ENCODE results near the gene NXF1.
A peak's percentile ranks its signal among the peaks of the same experiment; 100 is the strongest.
"Not testable (repeated sequence)": the region's sequence is repeated elsewhere in the genome, so short reads cannot be mapped to it uniquely, and the experiment has no call there.

Gene NXF1

DNA sequence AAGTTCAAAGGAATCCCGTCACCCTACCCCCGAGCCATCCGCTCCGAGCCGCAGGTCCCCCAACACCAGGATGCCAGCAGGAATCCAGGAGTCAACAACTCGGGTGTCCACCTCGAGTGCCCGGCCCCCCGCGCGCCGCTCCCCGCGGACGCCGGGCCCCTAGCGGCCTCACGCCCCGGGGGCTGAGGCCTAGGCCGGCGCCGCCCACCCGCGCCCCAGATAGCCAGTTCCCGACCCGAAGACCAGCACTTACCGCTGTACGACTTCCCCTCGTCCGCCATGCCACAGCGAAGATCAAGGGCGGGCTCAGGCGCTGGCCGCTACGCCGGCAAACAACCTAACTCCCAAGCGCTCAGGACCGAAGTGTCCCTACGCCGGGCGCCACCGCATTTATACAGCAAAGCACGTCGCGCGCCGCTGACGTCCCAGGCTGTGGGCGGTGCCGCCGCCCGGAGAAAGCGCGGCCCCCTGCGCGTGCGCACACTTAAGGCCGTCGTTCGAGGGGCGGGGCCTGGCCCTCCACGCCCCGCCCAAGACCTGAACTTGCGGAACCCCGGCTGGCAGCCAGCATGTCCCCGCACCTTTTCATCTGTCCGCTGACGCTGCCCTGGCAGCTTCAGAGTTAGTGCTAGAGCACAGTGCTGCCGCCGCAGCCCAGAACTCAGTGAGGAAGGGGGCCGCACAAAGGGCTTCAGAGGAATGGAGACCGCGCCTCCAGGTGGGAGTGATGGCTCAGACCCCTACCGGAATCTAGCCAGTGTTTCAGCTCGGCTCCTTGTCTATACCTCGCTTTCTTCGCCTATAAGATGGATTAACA is at the start of gene NXF1:
TSS of gene NXF1 (minus strand) at position 365 of the 817 bp plus-strand sequence. CDS start at position 281, 84 bp downstream.
- peak; percentile 98 for DNase-seq (ENCODE audit: low spot score)
- FAIRE-seq: peak; percentile 63

DNA sequence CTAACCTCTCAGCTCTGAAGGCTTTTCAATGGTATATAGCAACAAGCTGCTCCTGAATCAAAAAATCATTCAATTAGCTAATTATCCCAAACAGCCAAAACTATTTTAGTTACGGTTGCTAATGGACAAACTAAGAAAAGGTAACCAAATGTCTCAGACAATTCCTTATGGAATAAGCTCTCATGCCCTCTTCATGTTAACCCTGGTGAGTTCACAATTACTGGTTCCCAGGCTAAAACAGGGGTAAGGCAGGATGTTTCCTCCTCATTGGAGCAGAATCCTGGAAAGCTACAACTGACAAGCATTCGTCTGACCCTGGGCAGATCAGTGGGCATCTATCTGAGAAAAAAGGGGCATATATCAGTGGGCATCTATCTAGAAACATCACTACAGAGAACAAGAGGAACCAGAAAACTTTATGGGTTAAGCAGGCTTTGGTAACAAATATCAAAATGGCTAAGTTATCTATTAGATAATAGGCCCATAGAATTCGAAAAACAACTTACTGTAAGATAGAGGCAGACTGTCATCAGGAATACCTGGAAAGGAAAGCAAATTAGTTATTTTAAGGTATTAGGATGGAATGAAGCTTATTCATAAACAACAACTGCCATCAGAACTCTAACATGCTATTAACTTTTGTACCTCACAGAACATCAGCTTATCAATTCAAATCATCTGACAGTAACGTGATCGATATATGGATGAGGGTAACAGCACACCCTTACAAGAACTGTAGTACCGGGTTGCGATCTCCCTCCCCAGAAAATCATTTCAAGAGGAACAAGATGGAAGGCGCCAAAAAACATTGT is 49.0 kb upstream of the NXF1 start:
- DNase-seq (ENCODE audit: low spot score): no peak
- no peak for FAIRE-seq

DNA sequence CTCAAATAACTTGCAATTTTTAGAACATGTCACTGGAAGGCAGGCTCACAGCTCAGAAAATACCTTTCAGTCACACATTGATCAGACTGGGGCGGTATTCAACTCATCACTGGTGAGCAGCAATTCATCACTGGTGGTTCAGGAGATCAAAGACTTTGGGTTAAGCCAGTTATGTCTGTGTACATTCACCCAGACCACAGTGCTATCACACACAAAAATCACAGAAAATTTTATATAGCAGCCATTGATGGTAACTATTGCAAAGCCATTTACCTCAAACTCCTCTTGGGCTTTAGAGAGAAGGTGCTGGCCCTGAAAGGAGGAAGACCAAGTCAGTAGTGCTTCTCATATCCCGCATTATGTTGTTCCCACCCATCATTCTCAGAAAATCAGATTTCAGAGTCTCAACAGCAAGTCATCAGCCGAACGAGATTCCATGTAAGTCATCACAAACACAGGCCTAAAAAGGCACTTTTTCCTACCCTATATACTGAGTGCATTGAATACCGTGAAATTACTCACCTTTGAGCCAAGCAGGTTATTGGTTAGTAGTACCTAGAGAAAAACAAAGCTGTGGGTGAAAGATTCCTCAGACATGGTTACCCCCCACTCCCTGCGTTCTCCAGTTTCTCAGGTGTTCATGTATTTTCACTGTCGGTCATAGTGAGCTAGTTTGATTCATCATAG is 48.2 kb upstream of the NXF1 start:
- FAIRE-seq: no peak
- no peak for DNase-seq (ENCODE audit: low spot score)

DNA sequence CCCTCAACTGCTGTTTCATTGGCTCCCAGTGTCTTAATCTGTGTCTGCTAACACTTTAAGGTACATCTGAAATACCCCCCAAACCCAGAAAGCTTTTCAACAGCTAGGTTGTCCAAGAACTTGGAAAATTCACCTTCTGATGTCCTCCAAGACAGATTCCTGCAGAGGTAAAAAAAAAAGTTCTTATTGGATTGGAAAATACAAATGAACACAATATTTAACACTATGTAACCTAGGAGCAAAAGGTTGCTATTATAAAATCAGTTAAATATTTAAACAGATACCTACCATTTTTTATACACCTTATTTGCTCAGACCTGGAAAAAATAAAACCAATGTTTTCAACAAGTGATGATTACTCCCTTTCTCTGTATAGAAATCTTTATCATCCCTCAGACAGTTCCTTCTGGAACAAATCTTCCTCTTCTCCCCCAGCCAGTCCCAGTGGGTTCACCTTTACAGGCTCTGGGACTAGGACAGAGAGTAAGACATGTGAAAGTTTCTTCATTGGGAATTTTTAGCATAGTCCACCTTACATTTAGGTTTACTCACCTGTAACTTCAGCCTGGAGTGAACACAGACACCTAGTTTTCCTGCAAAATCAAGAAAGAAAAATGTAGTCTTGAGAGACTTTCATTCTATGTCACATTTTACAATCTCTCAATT is 47.4 kb upstream of the NXF1 start:
- no peak for FAIRE-seq
- no peak for DNase-seq (ENCODE audit: low spot score)

DNA sequence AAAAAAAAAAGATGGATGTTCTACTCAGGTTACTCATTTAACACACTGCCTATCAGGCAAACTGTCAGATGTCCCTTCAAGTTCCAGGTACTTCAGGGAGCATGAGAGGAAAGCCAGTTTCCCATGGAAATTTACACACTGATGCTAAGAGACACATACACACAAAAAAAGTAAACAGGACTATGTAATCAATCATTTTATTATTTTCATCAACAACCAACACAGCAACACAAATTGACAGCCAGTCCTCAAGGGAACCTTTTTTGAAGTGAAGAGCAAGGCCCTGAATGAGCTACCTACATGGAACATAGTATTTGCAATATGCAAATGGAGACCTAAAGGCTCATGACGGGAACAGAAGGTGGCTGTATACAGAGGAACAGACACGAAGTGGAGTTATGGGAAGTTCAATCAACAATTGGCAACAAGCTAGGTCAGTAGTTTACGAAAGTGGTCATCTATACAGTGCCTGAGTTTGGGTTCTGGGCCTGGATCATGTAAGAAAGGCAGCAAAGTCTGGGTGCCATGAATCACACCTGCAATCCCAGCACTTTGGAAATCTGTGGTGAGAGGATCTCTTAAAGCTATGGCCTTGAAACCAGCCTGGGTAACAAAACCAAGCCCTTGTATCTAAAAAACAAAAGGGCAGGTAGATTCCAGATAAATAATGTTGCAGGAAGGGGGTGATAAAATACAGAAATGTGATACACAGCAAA is 46.7 kb upstream of the NXF1 start:
- no peak for FAIRE-seq
- no peak for DNase-seq (ENCODE audit: low spot score)

DNA sequence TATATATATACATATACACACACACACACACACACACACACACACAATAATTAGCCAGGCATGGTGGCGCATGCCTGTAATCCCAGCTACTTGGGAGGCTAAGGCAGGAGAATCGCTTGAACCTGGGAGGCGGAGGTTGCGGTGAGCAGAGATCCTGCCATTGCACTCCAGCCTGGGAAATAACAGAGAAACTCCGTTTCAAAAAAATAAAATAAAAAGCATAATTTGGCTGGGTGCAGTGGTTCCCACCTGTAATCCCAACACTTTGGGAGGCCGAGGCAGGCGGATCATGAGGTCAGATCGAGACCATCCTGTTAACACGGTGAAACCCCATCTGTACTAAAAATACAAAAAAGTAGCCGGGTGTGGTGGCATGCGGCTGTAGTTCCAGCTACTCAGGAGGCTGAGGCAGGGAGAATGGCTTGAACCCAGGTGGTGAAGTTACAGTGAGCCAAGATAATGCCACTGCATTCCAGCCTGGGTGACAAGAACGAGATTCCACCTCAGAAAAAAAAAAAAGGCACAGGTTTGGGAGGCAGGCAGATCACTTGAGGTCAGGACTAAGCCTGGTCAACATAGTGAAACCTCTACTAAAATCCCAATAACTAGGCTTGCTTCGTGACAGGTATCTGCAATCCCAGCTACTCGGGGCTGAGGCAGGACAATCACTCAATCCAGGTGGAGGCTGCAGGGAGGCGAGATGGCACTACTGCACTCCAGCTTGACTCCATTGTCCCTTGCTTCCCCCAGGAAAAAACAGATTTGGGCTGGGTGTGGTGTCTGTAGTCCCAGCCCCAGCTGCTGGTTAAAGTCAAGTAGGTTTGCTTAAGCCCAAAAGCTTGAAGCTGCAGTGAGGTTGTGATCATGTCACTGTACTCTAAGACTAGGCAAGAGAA is 45.9 kb upstream of the NXF1 start:
- DNase-seq (ENCODE audit: low spot score) (no peak), FAIRE-seq (no peak)

DNA sequence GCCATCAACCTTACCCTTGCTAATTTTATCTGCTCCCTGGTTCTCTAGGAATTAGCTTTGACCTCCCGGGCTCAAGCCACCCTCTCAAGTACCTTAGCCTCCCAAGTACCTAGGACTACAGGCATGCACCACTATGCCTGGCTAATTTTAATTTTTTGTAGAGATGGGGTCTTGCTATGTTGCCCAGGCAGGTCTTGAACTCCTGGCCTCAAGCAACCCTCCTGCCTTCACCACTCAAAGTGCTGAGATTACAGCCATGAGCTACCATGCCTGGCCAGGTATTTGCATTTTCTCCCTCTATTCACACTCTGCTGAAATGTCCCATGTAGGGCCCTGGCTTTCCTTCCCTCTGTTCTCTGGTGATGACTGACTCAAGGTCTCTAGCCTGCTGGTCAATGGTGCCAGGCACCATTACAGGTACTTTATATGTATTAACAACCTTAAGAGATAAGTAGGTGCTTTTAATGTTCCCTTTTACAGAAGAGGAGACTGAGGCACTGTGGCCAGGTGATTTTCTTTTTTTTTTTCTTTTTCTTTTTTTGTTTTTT is 42.6 kb upstream of the NXF1 start:
- FAIRE-seq (no peak), DNase-seq (ENCODE audit: low spot score) (no peak)

DNA sequence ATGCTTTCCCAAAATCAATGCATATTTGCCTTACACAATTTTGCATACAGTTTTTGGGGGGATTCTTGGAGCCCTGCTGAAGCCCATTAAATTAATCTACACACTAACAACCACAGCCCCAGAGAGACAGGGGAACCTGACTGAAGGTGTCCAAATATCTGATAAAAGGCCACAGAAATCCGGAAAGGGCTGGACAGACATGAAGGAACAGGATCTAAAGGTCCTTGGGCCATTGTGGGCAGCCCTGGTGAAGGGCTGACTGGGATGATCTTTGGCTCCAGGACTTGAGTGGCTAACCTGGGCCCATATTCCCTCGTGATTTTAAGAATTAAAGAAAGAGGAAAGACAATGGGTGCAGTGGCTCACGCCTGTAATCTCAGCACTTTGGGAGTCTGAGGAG is 40.9 kb upstream of the NXF1 start:
- FAIRE-seq: no peak
- no peak for DNase-seq (ENCODE audit: low spot score)

DNA sequence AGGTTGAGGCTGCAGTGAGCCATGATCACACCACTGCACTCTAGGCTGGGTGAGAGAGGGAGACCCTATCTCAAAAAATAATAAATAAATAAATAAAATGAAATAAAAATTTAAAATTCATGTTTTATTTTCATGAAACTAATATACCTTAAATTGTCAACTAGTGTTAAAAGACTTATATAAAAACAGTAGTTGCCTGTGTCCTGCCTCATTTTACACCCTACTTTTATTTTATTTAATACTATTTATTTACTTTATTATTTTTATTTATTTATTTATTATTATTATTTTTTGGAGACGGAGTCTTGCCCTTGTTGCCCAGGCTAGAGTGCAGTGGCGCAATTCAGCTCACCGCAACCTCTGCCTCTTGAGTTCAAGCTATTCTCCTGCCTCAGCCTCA is 38.9 kb upstream of the NXF1 start:
- no peak for DNase-seq (ENCODE audit: low spot score)
- FAIRE-seq: no peak

DNA sequence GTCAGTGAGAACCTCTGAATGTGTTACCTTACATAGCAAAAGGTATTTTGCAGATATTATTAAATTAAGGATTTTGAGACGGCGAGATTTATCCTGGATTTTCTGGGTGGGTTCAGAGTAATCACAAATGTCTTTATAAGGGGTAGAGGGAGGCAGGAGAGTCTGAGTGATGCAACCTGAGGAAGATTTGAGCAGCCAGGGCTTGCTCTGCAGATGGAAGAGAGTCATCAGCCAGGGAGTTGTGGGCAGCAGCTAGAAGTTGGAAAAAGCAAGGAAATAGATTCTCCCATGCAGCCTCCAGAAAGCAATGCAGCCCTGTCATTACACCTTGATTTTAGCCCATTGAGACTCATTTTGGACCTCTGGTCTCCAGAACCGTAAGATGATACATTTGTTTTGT is 38.2 kb upstream of the NXF1 start:
- DNase-seq (ENCODE audit: low spot score) (no peak), FAIRE-seq (no peak)

DNA sequence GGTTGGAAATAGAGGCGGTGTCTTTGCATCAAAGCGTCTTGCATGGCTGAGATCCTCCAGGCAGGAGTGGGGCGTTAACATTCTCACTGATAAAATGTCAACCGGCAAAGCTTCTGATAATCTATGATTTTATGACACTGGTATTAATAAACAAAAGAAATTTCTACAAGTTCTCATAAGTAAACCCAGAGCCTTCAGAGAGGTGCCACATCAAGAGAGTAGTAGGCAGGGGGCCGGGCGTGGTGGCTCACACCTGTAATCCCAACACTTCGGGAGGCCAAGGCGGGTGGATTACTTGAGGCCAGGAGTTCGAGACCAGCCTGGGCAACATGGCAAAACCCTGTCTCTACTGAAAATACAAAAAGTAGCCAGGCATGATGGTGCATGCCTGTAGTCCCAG is 37.7 kb upstream of the NXF1 start:
- DNase-seq (ENCODE audit: low spot score); FAIRE-seq: not testable (repeated sequence)

DNA sequence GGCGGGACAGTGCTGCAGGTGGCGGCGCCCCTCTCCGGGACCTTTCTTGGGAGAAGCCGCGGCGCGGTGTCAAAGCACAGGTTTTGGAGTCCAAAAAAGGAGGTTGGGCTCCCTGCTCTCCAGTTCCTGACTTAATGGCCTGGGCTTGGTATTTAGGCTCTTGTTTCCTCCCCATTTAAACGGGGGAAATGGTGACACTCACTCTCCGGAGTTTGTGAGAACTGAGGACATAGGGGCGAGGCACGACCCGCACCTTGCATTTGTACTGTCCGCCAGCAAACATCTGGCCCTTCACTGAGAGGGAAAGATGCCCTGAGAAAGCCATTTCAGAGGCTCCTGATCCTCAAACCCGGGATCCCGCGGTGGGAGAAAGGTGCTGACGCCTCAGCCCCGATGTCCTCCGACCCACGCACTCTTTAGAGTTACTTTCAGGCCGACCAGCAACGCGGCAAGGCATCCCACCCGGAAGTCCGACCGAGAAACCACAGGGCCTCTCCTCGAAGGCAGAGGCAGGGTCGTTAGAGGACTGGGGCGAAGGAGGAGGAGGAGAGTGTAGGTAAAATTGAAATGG is 37.0 kb upstream of the NXF1 start:
- DNase-seq (ENCODE audit: low spot score): no peak

DNA sequence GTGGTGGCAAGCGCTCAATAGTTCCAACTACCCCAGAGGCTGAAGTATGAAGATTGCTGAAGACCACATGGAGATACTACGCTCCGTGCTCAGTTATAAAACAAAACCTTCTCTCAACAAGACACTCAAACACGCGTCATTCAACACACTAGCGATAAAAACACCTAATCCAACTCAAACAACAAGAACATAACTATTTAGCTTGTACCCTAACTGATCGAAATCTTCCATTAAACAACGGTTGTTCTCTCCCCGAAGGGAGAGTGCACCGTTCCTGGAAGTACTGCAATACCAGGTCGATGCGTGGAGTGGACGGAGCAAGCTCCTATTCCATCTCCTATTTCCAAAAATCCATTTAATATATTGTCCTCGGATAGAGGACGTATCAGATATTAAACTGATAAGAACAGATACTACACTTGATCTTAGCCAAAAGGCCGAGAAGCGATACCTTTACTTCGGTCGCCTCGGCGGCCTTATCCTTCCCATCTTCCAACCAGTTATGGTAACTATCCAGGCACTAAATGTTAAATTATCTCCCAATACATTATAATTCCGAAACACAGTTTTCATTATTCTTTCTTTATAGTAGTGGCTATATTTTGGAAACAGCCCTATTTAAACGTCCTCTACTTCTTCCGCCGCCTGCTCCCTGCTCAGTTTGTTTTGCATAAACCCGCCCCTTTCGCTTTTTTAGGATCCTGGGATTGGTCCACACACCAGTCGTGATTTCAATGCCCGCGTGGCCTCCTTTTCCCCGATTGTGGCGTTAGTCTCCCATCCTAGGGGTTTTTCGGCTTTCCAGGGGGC is 36.3 kb upstream of the NXF1 start:
- DNase-seq (ENCODE audit: low spot score) (peak; percentile 92), FAIRE-seq (peak; percentile 99)

More for the DNA sequence above, 37.0 kb upstream of the NXF1 start:
- FAIRE-seq: no peak

DNA sequence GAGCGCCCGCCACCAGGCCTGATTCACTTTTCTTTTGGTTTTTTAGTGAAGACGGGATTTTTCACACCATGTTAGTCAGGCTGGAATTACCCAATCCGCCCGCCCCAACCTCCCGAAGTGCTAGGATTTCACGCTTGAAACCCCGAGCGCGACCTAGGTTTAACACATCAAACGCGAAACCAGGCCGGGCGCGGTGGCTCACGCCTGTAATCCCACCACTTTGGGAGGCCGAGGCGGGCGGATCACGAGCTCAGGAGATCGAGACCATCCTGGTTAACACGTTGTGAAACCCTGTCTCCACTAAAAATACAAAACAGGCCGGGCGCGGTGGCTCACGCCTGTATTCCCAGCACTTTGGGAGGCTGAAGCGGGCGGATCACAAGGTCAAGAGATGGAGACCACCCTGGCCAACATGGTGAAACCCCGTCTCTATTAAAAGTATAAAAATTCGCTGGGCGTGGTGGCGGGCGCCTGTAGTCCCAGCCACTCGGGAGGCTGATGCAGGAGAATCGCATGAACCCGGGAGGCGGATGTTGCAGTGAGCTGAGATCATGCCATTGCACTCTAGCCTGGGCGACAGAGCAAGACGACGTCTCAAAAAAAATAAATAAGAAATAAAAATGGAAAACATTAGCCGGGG is 35.6 kb upstream of the NXF1 start:
- peak; percentile 21 for DNase-seq (ENCODE audit: low spot score)
- FAIRE-seq: not testable (repeated sequence)

DNA sequence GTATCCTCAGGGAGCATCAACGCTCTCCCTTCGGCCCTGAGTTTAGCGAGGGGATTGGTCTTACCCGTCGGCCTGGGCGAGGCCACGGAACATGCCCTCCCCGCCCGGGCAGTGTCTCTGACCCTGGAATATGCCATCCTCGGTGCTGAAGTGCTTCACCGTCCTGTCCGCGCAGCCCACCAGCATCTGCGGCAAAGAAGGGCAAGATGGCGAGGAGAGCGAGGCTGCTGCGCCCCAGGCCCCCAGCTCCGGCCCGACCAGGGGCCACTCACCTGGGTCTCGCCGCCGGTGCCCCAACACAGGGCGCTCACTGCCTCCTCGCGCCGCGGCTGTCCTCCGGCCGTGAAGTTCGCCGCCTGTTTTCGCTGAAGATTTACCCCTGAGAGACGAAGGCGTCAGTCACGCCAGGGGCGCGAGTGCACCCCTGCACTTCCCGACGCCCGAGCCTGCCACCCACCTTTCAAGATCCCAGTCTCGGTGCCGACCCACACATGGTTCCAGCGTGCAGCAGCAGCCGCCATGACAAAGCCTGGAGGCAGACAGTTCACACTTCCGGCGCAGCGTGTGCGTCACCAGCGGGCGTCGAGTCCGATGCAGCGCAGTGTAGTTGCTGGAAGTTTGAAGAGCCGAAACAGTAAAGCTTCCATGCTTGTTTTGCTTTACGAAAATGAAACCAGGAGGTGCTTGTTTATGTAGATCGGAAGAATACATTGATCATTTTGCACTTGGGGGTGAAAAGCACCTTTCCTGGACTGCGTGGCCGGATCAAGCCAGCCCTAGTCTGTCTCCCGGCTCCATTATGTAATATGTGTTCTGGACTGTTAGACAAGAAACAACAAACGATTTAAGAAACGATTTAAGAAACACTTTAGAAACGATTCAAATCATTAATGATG is 34.1 kb upstream of the NXF1 start, which contains the start of gene WDR74:
TSS of gene WDR74 (minus strand) at position 541 of the 896 bp plus-strand sequence. CDS start at position 521, 20 bp downstream.
- DNase-seq (ENCODE audit: low spot score): peak; percentile 88
- no peak for FAIRE-seq

DNA sequence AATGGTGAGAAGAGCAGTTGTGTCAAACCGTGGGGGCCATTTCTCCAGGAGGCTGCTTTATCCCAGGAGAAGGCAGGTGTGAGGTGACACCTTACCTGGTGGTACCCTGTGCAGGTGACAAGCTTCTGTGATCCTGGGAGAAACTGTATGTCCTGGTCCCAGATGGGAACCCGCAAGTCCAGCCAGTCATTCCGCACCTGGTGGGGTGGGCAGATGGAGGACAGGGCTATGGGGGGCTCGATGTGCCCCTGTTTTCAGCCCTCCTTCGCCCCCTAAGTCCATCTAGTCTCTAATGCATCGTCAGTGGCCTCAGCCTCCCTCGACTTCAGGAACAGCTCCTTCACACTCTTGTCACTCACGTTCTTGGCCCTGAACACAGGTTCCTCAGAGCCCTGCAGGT is 30.1 kb upstream of the NXF1 start:
- FAIRE-seq (no peak), DNase-seq (ENCODE audit: low spot score) (no peak)
